Gastrocnemius medialis (tissue), 4 donors: ENCODE measurements around the gene DRP2. TPM values are rescaled to one million over a fixed set of nuclear protein-coding genes. Genes with fewer than 3 reads are reported as not detected.

Experiments
- ATAC-seq, 2 donors: fragments of 150-250 bp; one replicate each; pipeline ENCODE4 v1.9.1; 2016
- DNase-seq, 2 donors: peaks; one replicate each; pipeline ENCODE4 v3.0.0-alpha.2; 2019
- H3K27ac ChIP-seq, 4 donors: fragments of 200-600 bp; sonication (generic); 1 replicate in 1 of 4; 2 replicates in 3 of 4; pipeline ENCODE4 v1.5.1; 2016 to 2018; ENCODE audit warnings: mild to moderate bottlenecking in 2 of 4, moderate library complexity in 1 of 4
- H3K27me3 ChIP-seq, 3 donors: fragments of 200-600 bp; sonication (generic) in 2 of 3; 1 replicate in 1 of 3; 2 replicates in 2 of 3; pipeline versions ENCODE4 v1.5.1 to v1.6.0; 2016 to 2019; ENCODE audit warnings: mild to moderate bottlenecking in 1 of 3, moderate library complexity in 1 of 3
- H3K36me3 ChIP-seq, 2 donors: fragments of 200-600 bp; sonication (generic) in 1 of 2; one replicate each; pipeline ENCODE4 v1.5.1; 2017 to 2018
- H3K4me1 ChIP-seq, 2 donors: fragments of 200-600 bp; sonication (generic) in 1 of 2; one replicate each; pipeline ENCODE4 v1.5.1; 2016 to 2017; ENCODE audit warnings: mild to moderate bottlenecking in 2 of 2
- H3K4me3 ChIP-seq, 4 donors: fragments of 200-600 bp; sonication (generic) in 3 of 4; 1 replicate in 1 of 4; 2 replicates in 3 of 4; pipeline ENCODE4 v1.5.1; 2016 to 2019; ENCODE audit warnings: mild to moderate bottlenecking in 2 of 4
- H3K9me3 ChIP-seq, 3 donors: fragments of 200-600 bp; sonication (generic) in 2 of 3; 1 replicate in 1 of 3; 2 replicates in 2 of 3; pipeline ENCODE4 v1.5.1; 2016 to 2019
- POLR2A ChIP-seq, 2 donors: fragments of 450-650 bp; IDR thresholded peaks; one replicate each; pipeline ENCODE4 v1.6.1; 2017; ENCODE audit warnings: antibody characterized with exemption in 2 of 2, mild to moderate bottlenecking in 2 of 2, moderate library complexity in 2 of 2
- in situ Hi-C, 4 donors: fragments of 200-750 bp; cut with MboI; loops; one replicate each; pipeline versions ENCODE4 v1.15.0 to v1.8.0; 2017; ENCODE audit warnings: low sequenced_read_pairs in 4 of 4
- intact Hi-C: fragments of 100-400 bp; cut with DNase I; formaldehyde crosslinking; loops from one replicate; pipeline ENCODE4 v1.15.1; 2023; ENCODE audit warnings: low total_unique reads
- total RNA-seq, 4 donors: library from RNA; depleted of rRNA; stranded (reverse); fragments of >200 nt; gene quantifications; one replicate each; pipeline versions ENCODE4 v1.1.0 to v1.2.3, GENCODE V29; 2016
- TF ChIP-seq, protein P1 (sequence below), 5 experiments: fragments of 450-650 bp in 3 of 5; fragments of 200-600 bp in 2 of 5; sonication (generic) in 2 of 5; IDR thresholded peaks in 4 of 5; conservative IDR thresholded peaks in 1 of 5; 1 replicate in 4 of 5; 2 replicates in 1 of 5; pipeline ENCODE4 v1.5.1; 2016 to 2019; ENCODE audit warnings: antibody characterized with exemption in 5 of 5, mild to moderate bottlenecking in 3 of 5, moderate library complexity in 3 of 5

Gene DRP2
- total RNA-seq, 4 donors from 2014 or later = 0.10 to 0.11 TPM; not detected in 2

DNA sequence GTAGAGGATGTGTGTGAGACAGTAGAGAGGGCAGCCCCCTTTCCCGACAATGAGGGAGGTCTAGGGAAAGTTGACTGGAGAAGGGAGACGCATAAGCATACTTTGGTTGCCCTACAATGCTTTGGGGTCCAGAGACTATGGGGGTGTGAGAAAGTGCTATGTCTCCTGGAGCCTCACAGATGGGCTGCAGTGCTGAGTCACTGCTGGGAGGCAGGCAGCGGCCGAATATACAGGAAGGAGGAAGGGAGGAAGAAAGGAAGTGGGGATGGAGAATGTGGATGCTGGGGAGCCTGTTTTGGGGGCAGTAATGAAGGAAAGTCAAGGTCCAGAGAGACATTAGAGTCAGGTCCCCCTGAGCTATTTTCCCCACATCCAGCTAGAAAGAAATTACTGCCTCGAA lies 12.7 kb downstream of the DRP2 start:
- Histone ChIP-seq H3K36me3 (no peaks in the 10 kb centered on the region), H3K4me3 (no peak overlapping the region), H3K27me3 (no peaks in the 10 kb centered on the region), H3K27ac (no peak overlapping the region), H3K9me3 (no peaks in the 10 kb centered on the region), H3K4me1 (no peaks in the 10 kb centered on the region)
- in situ Hi-C loops = no loop called here
- intact Hi-C loops = no loop called here
- TF ChIP-seq POLR2A (IDR thresholded peaks at IDR 0.05) = no peak
- TF ChIP-seq, protein P1, sequence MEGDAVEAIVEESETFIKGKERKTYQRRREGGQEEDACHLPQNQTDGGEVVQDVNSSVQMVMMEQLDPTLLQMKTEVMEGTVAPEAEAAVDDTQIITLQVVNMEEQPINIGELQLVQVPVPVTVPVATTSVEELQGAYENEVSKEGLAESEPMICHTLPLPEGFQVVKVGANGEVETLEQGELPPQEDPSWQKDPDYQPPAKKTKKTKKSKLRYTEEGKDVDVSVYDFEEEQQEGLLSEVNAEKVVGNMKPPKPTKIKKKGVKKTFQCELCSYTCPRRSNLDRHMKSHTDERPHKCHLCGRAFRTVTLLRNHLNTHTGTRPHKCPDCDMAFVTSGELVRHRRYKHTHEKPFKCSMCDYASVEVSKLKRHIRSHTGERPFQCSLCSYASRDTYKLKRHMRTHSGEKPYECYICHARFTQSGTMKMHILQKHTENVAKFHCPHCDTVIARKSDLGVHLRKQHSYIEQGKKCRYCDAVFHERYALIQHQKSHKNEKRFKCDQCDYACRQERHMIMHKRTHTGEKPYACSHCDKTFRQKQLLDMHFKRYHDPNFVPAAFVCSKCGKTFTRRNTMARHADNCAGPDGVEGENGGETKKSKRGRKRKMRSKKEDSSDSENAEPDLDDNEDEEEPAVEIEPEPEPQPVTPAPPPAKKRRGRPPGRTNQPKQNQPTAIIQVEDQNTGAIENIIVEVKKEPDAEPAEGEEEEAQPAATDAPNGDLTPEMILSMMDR (IDR thresholded peaks at IDR 0.05 in 4 of 5, conservative IDR thresholded peaks at IDR 0.05 in 1 of 5) = no peak
- ATAC-seq (no peak), DNase-seq (no peak)

DNA sequence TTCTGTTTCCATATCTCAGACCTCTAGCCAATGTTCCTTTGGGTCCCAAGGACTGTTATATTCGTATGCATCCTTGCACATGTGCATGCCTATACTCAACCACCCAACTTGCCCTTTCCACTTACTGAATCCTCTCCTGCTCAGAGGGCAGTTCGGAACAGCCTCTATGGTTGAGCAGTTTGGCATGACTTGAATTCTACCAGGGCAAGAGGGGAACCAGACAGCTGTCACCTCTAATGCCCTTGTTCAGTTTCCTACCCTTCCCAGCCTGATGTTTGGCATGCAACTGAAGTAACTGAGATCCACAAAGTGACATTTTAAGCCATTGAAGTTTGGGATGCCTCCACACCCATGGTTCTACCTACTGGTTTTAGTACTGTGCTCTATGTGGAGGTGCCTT lies 17.5 kb downstream of the DRP2 start:
- Histone ChIP-seq H3K27me3 (no peaks in the 10 kb centered on the region), H3K9me3 (no peaks in the 10 kb centered on the region), H3K27ac (no peak overlapping the region), H3K4me3 (no peak overlapping the region), H3K4me1 (no peaks in the 10 kb centered on the region), H3K36me3 (no peaks in the 10 kb centered on the region)
- DNase-seq = no peak
- in situ Hi-C loops (no loop called here), intact Hi-C loops (no loop called here)
- TF ChIP-seq, protein P1 (IDR thresholded peaks at IDR 0.05 in 4 of 5, conservative IDR thresholded peaks at IDR 0.05 in 1 of 5) = no peak
- no peak for TF ChIP-seq POLR2A (IDR thresholded peaks at IDR 0.05)
- no peak for ATAC-seq

DNA sequence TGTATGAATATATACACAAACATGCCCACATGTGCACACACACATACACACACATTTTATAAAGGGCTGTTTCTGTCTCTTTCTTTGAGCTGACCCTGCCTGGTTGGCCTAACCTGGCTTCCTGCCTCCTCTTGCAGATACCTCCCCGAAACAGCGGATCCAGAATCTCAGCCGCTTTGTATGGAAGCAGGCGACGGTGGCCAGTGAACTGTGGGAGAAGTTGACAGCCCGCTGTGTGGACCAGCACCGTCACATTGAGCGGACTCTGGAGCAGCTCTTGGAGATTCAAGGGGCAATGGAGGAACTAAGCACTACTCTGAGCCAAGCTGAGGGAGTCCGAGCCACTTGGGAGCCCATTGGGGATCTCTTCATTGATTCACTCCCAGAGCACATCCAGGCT lies 21.9 kb downstream of the DRP2 start:
- no peaks in the 10 kb centered on the region for H3K9me3 ChIP-seq
- in situ Hi-C loops (no loop called here), intact Hi-C loops (no loop called here)
- H3K36me3 ChIP-seq = no peaks in the 10 kb centered on the region
- H3K27ac ChIP-seq = no peak overlapping the region
- H3K4me3 ChIP-seq = no peak overlapping the region
- no peaks in the 10 kb centered on the region for H3K4me1 ChIP-seq
- ATAC-seq (no peak), DNase-seq (no peak)
- no peaks in the 10 kb centered on the region for H3K27me3 ChIP-seq
- TF ChIP-seq POLR2A (IDR thresholded peaks at IDR 0.05) = no peak
- TF ChIP-seq, protein P1 (IDR thresholded peaks at IDR 0.05 in 4 of 5, conservative IDR thresholded peaks at IDR 0.05 in 1 of 5) = no peak

DNA sequence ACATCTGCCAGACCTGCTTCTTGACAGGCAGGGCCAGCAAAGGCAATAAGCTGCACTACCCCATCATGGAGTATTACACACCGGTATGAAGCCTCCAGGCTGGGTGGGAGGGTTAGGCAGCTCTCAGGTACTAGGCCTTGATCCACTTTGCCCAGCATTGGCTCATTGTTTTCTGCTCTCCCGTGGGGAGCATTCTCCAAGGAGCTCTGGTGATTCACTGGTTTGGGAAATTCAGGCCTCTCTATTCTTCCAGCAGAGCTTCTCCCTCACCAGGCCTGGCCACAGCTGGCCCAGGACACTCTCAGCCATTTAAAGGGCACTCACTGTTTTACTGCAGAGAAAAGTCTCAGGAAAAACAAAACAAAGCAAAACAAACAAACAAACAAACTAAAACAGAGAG lies 33.0 kb downstream of the DRP2 start:
- intact Hi-C loops (no loop called here), in situ Hi-C loops (no loop called here)
- DNase-seq (no peak), ATAC-seq (no peak)
- Histone ChIP-seq H3K4me1 (no peaks in the 10 kb centered on the region), H3K27ac (no peak overlapping the region), H3K36me3 (no peaks in the 10 kb centered on the region), H3K4me3 (no peak overlapping the region), H3K9me3 (no peaks in the 10 kb centered on the region), H3K27me3 (no peaks in the 10 kb centered on the region)
- TF ChIP-seq, protein P1 (IDR thresholded peaks at IDR 0.05 in 4 of 5, conservative IDR thresholded peaks at IDR 0.05 in 1 of 5) = no peak
- TF ChIP-seq POLR2A (IDR thresholded peaks at IDR 0.05) = no peak
